HEK293 (cell line): ENCODE results near the gene FBXW11.

ENCODE experiments used
- CTCF ChIA-PET: fragments of 350-600 bp; formaldehyde crosslinking; extraction: SDS; loops from one replicate; lab custom pipeline; 2021; ENCODE audit warnings: antibody characterized with exemption; lab: Yijun Ruan, JAX
- POLR2A ChIA-PET: fragments of 300-600 bp; formaldehyde crosslinking; extraction: SDS; loops from one replicate; lab custom pipeline; 2020; ENCODE audit warnings: antibody characterized with exemption, inconsistent platforms; lab: Yijun Ruan, JAX
- H3K27ac ChIP-seq: fragments of 200-500 bp; sonication (Bioruptor generic); 2 replicates; pipeline ENCODE4 v1.5.1; 2014; ENCODE audit warnings: low read depth, low read length, control low read depth, inconsistent platforms; ENCODE audit errors: extremely low read depth
- H3K36me3 ChIP-seq, 2 experiments: fragments of 200-500 bp in 1 of 2; sonication (Bioruptor generic) in 1 of 2; 1 replicate in 1 of 2; 2 replicates in 1 of 2; pipeline ENCODE4 v1.5.1; 2014 to 2017; ENCODE audit warnings: inconsistent platforms in 2 of 2, low read length in 2 of 2; ENCODE audit not compliant: control insufficient read depth in 2 of 2, insufficient read depth in 1 of 2
- H3K4me1 ChIP-seq: fragments of 200-500 bp; sonication (Bioruptor generic); 2 replicates; pipeline ENCODE4 v1.5.1; 2014; ENCODE audit warnings: mild to moderate bottlenecking, low read length, inconsistent platforms; ENCODE audit not compliant: control insufficient read depth, insufficient read depth
- H3K4me3 ChIP-seq: 2 replicates; pipeline ENCODE4 v1.5.1; 2011; ENCODE audit warnings: low read depth, mild to moderate bottlenecking, control low read depth, low read length, moderate library complexity
- H3K9me3 ChIP-seq: fragments of 200-500 bp; sonication (Bioruptor generic); 2 replicates; pipeline ENCODE4 v1.5.1; 2014; ENCODE audit warnings: low read depth, low read length, inconsistent platforms; ENCODE audit not compliant: control insufficient read depth, insufficient read depth
- GFI1B ChIP-seq: fragments of 450-650 bp; formaldehyde crosslinking; IDR thresholded peaks from 2 replicates; pipeline ENCODE4 v1.5.1; 2016; ENCODE audit warnings: missing biosample characterization, missing genetic modification characterization
- GLIS2 ChIP-seq: fragments of 450-650 bp; formaldehyde crosslinking; IDR thresholded peaks from 2 replicates; pipeline ENCODE4 v1.5.1; 2016; ENCODE audit warnings: missing biosample characterization, missing genetic modification characterization
- KLF7 ChIP-seq: fragments of 450-650 bp; formaldehyde crosslinking; IDR thresholded peaks from 2 replicates; pipeline ENCODE4 v1.5.1; 2016; ENCODE audit warnings: missing biosample characterization, missing genetic modification characterization, borderline replicate concordance
- KLF9 ChIP-seq: fragments of 450-650 bp; formaldehyde crosslinking; IDR thresholded peaks from 2 replicates; pipeline ENCODE4 v1.5.1; 2016; ENCODE audit warnings: missing biosample characterization, missing genetic modification characterization, low read depth
- MZF1 ChIP-seq: fragments of 450-650 bp; formaldehyde crosslinking; IDR thresholded peaks from 2 replicates; pipeline ENCODE4 v1.5.1; 2017; ENCODE audit warnings: missing biosample characterization, missing genetic modification characterization, borderline replicate concordance
- SCRT2 ChIP-seq: fragments of 450-650 bp; formaldehyde crosslinking; IDR thresholded peaks from 2 replicates; pipeline ENCODE4 v1.5.1; 2016; ENCODE audit warnings: missing biosample characterization, missing genetic modification characterization
- YY2 ChIP-seq: fragments of 450-650 bp; formaldehyde crosslinking; IDR thresholded peaks from 2 replicates; pipeline ENCODE4 v1.5.1; 2016; ENCODE audit warnings: missing biosample characterization, missing genetic modification characterization
- ZBTB1 ChIP-seq: fragments of 450-650 bp; formaldehyde crosslinking; IDR thresholded peaks from 2 replicates; pipeline ENCODE4 v1.5.1; 2016; ENCODE audit warnings: missing biosample characterization, missing genetic modification characterization
- ZFHX2 ChIP-seq: fragments of 450-650 bp; formaldehyde crosslinking; conservative IDR thresholded peaks from 2 replicates; pipeline ENCODE4 v1.5.1; 2016; ENCODE audit warnings: missing biosample characterization, missing genetic modification characterization
- ZFP3 ChIP-seq: fragments of 450-650 bp; formaldehyde crosslinking; IDR thresholded peaks from 2 replicates; pipeline ENCODE4 v1.5.1; 2016; ENCODE audit warnings: low read depth, missing biosample characterization, missing genetic modification characterization
- ZNF10 ChIP-seq: fragments of 450-650 bp; formaldehyde crosslinking; IDR thresholded peaks from 2 replicates; pipeline ENCODE4 v1.5.1; 2017; ENCODE audit warnings: missing biosample characterization, missing genetic modification characterization
- ZNF2 ChIP-seq: fragments of 450-650 bp; formaldehyde crosslinking; IDR thresholded peaks from 2 replicates; pipeline ENCODE4 v1.5.1; 2016; ENCODE audit warnings: missing biosample characterization, missing genetic modification characterization
- ZNF202 ChIP-seq: fragments of 450-650 bp; formaldehyde crosslinking; IDR thresholded peaks from 2 replicates; pipeline ENCODE4 v1.5.1; 2016; ENCODE audit warnings: missing biosample characterization, missing genetic modification characterization, borderline replicate concordance
- ZNF473 ChIP-seq: fragments of 450-650 bp; formaldehyde crosslinking; IDR thresholded peaks from 2 replicates; pipeline ENCODE4 v1.5.1; 2017; ENCODE audit warnings: missing biosample characterization, missing genetic modification characterization
- ZNF501 ChIP-seq: fragments of 450-650 bp; formaldehyde crosslinking; IDR thresholded peaks from 2 replicates; pipeline ENCODE4 v1.5.1; 2016; ENCODE audit warnings: missing biosample characterization, missing genetic modification characterization
- ZNF510 ChIP-seq: fragments of 450-650 bp; formaldehyde crosslinking; IDR thresholded peaks from 2 replicates; pipeline ENCODE4 v1.5.1; 2018; ENCODE audit warnings: mild to moderate bottlenecking, missing genetic modification characterization, missing biosample characterization; ENCODE audit not compliant: insufficient replicate concordance
- ZNF514 ChIP-seq: fragments of 450-650 bp; formaldehyde crosslinking; IDR thresholded peaks from 2 replicates; pipeline ENCODE4 v1.5.1; 2016; ENCODE audit warnings: missing biosample characterization, missing genetic modification characterization
- ZNF558 ChIP-seq: fragments of 450-650 bp; formaldehyde crosslinking; IDR thresholded peaks from 2 replicates; pipeline ENCODE4 v1.5.1; 2016; ENCODE audit warnings: missing biosample characterization, missing genetic modification characterization
- ZNF664 ChIP-seq: fragments of 450-650 bp; formaldehyde crosslinking; IDR thresholded peaks from 2 replicates; pipeline ENCODE4 v1.5.1; 2016; ENCODE audit warnings: missing biosample characterization, missing genetic modification characterization
- ZNF792 ChIP-seq: fragments of 450-650 bp; formaldehyde crosslinking; IDR thresholded peaks from 2 replicates; pipeline ENCODE4 v1.5.1; 2016; ENCODE audit warnings: missing biosample characterization, missing genetic modification characterization
- TF ChIP-seq, protein P1 (sequence below): fragments of 450-650 bp; formaldehyde crosslinking; IDR thresholded peaks from 2 replicates; pipeline ENCODE4; 2016; ENCODE audit warnings: missing biosample characterization, missing genetic modification characterization

Gene FBXW11

GRCh38 chr5:171966270-171966669 lies 40.2 kb downstream of the FBXW11 start:
- TF ChIP-seq, protein P1, sequence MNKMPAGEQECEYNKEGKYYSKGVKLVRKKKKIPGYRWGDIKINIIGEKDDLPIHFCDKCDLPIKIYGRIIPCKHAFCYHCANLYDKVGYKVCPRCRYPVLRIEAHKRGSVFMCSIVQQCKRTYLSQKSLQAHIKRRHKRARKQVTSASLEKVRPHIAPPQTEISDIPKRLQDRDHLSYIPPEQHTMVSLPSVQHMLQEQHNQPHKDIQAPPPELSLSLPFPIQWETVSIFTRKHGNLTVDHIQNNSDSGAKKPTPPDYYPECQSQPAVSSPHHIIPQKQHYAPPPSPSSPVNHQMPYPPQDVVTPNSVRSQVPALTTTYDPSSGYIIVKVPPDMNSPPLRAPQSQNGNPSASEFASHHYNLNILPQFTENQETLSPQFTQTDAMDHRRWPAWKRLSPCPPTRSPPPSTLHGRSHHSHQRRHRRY (tag by site-specific recombination), result no peak
- no peak for TF ChIP-seq YY2 (tag by site-specific recombination)
- no peak for TF ChIP-seq ZNF514 (tag by site-specific recombination)
- TF ChIP-seq ZNF558 (tag by site-specific recombination), result no peak
- TF ChIP-seq KLF9 (tag by site-specific recombination), result no peak
- TF ChIP-seq ZNF501 (tag by site-specific recombination), result no peak
- TF ChIP-seq GFI1B (tag by site-specific recombination), result no peak
- no peak for TF ChIP-seq ZNF10 (tag by site-specific recombination)
- no peak for TF ChIP-seq KLF7 (tag by site-specific recombination)
- no peak for TF ChIP-seq ZNF664 (tag by site-specific recombination)
- no peak for TF ChIP-seq ZNF473 (tag by site-specific recombination)
- TF ChIP-seq ZBTB1 (tag by site-specific recombination), result no peak
- no peak for TF ChIP-seq ZFP3 (tag by site-specific recombination)
- no peak for TF ChIP-seq ZNF510 (tag by site-specific recombination)
- TF ChIP-seq ZNF792, result no peak
- no peak for TF ChIP-seq ZNF2 (tag by site-specific recombination)
- TF ChIP-seq GLIS2, result no peak
- POLR2A ChIA-PET, result no interaction called here
- H3K9me3 ChIP-seq, result no peaks in the 10 kb centered on the region
- no peak overlapping the region for H3K4me3 ChIP-seq
- CTCF ChIA-PET, result interaction anchor here (0.8 kb wide), 1 partner anchor 16 kb away, joined by 4 read pairs; no protein-coding TSS in a partner anchor
- peaks cover 5% of the 10 kb centered on the region; the same call in 1 of the 2 replicates for H3K4me1 ChIP-seq
- no peak overlapping the region for H3K27ac ChIP-seq
- no peaks in the 10 kb centered on the region for H3K36me3 ChIP-seq

DNA sequence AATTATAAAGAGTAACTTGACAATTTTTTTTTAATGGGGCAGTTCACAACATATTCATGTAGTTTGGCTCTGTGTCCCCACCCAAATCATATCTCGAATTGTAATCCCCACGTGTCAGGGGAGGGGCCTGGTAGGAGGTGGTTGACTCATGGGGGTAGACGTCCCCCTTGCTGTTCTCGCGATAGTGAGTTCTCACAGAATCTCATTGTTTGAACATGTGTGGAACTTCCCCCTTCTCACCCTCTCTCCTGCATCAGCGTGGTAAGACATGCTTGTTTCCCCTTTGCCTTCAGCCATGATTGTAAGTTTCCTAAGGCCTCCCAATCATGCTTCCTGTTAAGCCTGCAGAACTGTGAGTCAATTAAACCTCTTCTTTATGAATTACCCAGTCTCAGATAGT lies 40.7 kb downstream of the FBXW11 start:
- H3K4me1 ChIP-seq, result peaks cover 5% of the 10 kb centered on the region; the same call in 1 of the 2 replicates
- H3K9me3 ChIP-seq, result no peaks in the 10 kb centered on the region
- H3K27ac ChIP-seq, result no peak overlapping the region
- TF ChIP-seq ZNF202 (tag by site-specific recombination) (0 out of 2 replicates have a peak, but pooled peaks have one; percentile 29), GFI1B (tag by site-specific recombination) (no peak), MZF1 (peak; percentile 55; the same call in 1 of the 2 replicates)
- ChIA-PET CTCF (no interaction called here), POLR2A (no interaction called here)
- no peaks in the 10 kb centered on the region for H3K36me3 ChIP-seq
- no peak overlapping the region for H3K4me3 ChIP-seq

DNA sequence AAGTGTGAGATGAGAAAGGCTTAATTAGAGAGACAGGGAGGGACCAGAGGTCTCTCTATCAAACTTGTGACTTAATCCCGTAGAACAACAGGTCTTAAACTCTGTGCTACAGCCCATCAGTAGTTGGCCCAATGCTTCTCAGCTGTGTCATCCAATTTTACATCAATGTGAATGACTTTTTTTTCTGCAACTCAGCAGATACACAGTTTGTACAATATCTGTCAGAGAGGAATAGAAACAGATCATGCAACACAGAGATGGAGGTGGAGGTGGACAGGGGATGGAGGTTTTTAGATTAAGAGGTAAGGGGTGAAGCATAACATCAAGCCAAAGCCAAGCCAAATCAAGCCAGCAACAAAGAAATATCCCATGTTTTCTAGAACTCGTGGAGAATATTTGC lies 43.0 kb downstream of the FBXW11 start:
- ChIA-PET POLR2A (no interaction called here), CTCF (no interaction called here)
- TF ChIP-seq SCRT2 (tag by site-specific recombination), result peak; percentile 73
- no peak for TF ChIP-seq ZFHX2 (tag by site-specific recombination)
- Histone ChIP-seq H3K36me3 (peaks cover 4% of the 10 kb centered on the region in 2 experiments; a peak in 2 of 3 replicates), H3K4me3 (no peak overlapping the region), H3K9me3 (no peaks in the 10 kb centered on the region), H3K27ac (no peak overlapping the region), H3K4me1 (peaks cover 13% of the 10 kb centered on the region)
